NCI-H2081 (cell line): ENCODE results near the gene ZNF57.
"Not testable (repeated sequence)": the region's sequence is repeated elsewhere in the genome, so short reads cannot be mapped to it uniquely, and the experiment has no call there.

Source experiments
- DNase-seq, 2 experiments: peaks; one replicate each; lab custom pipeline; 2025; lab: John Stamatoyannopoulos, UW

The ZNF57 gene

DNA sequence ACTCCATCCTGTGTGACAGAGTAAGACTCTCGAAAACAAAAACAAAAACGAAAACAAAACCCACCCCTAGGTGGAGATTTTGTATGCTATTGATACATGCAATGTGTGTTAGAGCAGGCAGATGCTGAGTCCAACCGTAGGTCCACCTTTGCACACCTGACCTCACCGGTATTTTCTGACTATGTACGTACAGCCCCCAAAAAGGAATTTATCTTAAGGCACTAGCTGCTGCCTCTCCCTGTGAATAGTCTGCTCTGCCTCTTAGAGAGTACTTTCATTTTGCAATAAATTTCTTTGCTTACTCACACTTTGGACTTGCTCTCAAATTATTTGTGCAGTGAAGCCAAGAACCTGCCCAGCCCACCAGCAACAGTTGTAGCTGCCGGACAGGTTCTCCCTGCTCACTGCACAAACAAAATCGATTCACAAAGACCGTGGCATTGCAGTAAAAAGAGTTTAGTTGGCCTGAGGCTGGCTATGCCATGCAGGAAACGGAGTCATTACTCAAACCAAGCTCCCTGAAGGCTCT lies 52.3 kb downstream of the ZNF57 start:
- no peak for DNase-seq

DNA sequence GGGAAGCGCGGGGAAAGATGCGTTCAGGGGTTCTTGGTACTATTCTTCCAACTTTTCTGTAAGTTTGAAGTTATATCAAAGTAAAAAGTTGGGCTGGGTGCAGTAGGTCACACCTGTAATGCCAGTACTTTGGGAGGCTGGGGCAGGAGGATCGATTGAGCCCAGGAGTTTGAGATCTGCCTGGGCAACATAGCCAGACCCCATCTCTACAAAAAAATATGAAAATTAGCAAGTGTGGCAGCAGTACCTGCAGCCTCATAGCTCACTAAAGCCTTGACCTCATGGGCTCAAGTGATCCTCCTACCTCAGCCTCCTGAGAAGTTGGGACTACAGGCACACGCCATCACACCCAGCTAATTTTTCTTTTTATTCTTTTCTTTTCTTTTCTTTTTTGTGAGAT lies 56.4 kb downstream of the ZNF57 start:
- DNase-seq = no peak

DNA sequence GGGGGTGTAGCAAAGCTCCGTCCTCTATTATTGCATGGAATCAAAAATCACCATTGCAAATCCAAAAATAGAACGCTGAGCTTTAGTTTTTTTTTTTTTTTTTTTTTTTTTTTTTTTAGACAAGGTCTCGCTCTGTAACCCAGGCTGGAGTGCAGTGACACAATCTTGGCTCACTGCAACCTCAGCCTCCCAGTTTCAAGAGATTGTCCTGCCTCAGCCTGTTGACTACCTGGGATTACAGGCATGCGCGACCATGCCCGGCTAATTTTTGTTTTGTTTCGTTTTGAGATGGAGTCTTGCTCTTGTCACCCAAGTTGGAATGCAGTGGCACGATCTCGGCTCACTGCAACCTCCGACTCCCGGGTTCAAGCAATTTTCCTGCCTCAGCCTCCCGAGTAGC lies 59.4 kb downstream of the ZNF57 start:
- DNase-seq = no peak

DNA sequence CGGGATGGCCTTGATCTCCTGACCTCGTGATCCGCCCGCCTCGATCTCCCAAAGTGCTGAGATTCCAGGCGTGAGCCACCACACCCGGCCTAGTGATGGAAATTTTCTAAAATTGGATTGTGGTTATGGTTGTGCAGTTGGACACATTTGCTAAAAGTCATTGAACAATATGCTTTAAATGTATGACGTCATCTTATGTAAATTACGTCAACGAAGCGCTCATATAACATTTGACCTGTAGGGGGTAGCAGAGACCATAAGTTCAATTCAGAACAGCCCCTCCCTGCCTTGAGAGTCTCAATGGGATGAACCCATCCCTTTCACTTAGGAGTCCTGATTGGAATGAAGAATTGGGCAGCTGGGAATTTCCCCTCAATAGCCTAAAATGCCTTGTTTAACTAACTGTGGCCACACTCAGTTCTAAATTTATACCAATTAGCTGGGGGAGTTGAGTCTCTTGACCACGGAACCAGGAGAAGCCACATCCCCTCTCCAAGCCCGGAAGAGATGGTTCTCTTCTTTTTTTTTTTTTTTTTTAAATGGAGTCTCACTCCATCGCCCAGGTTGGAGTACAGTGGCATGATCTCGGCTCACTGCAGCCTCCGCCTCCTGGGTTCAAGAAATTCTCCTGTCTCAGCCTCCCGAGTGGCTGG lies 61.4 kb downstream of the ZNF57 start:
- peak; percentile 77 to 80 for DNase-seq

DNA sequence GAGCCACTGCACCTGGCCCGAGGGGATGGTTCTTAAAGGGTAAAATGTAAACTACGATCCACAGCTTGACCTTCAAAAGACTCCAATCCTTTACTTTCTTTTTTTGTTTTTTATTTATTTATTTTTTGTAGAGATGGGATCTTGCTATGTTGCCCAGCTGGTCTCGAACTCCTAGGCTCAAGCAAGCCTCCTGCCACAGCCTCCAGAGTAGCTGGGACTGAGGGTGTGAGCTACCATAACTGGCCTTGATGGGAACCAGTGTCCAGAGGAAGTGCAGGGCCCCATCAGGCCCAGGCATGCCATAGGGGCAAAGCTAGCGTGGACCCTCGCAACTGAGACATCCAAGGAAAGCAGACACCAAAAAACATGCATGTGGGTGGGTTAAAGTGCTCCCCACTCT lies 62.4 kb downstream of the ZNF57 start:
- no peak for DNase-seq

DNA sequence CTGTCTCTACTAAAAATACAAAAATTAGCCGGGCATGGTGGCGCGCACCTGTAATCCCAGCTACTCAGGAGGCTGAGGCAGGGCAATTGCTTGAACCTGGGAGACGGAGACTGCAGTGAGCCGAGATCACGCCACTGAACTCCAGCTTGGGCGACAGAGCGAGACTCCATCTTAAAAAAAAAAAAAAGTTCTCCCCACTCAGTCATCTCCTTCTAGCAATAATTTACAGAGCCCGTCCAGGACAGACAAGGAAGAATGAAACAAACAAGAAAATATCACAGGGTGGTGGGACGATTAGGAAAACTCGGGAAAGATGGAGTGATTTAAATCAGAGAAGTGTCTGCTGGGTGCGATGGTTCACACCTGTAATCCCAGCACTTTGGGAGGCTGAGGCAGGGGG lies 62.9 kb downstream of the ZNF57 start:
- not testable (repeated sequence) for DNase-seq

DNA sequence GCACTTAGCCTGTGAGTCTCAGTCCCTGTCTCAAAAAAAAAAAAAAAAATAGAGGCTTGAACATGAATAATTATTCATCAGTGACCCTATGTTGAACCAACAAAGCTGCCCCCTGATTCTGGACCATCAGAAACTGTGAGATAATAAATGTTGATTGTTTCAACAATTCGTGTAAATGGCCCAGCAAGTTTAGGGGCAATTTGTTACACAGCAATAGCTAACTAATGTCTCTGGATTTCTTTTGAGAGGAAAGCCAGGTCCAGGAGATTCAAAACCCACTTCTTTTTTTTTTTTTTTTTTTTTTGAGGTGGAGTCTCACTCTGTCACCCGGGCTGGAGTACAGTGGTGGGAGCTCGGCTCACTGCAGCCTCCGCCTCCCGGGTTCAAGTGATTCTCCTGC lies 64.1 kb downstream of the ZNF57 start:
- DNase-seq = no peak

DNA sequence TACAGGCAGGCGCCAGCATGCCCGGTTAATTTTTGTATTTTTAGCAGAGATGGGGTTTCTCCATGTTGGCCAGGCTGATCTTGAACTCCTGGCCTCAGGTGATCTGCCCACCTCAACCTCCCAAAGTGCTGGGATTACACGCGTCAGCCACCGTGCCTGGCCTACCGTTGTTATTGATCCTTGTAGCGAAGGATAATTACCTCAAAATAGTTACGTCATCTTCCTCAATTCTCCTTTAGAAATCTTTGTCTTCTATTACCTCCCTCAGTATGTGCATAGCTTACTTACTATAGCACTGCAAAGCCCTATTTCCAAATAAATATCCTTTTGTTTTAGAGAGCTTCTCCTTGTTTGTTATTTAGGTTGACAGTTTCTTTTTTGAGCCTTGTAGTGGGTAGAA lies 67.2 kb downstream of the ZNF57 start:
- no peak for DNase-seq
